Measurements from ENCODE around the gene TNRC6A.
"Not testable (repeated sequence)": the region's sequence is repeated elsewhere in the genome, so short reads cannot be mapped to it uniquely, and the experiment has no call there.

TNRC6A gene

GRCh38 chr16:24728891-24729242, 584 bp upstream of the TNRC6A start:
- DNase-seq: no peak

- DNase-seq: peak; percentile 30 to 42
Observed at GRCh38 chr16:24729951-24730815, 732 bp downstream of the TNRC6A start.

- DNase-seq: no peak
Observed at GRCh38 chr16:24730914-24731313, 1.5 kb downstream of the TNRC6A start.

- no peak for DNase-seq
Observed at GRCh38 chr16:24731722-24732419, 2.4 kb downstream of the TNRC6A start.

GRCh38 chr16:24734382-24734781, 4.9 kb downstream of the TNRC6A start:
- no peak for DNase-seq

GRCh38 chr16:24736758-24737157, 7.3 kb downstream of the TNRC6A start:
- DNase-seq: no peak

- no peak for DNase-seq
Observed at GRCh38 chr16:24737391-24737871, 8.0 kb downstream of the TNRC6A start.

GRCh38 chr16:24737916-24738594, 8.6 kb downstream of the TNRC6A start:
- no peak for DNase-seq

GRCh38 chr16:24738895-24739294, 9.4 kb downstream of the TNRC6A start:
- DNase-seq: no peak

- no peak for DNase-seq
Observed at GRCh38 chr16:24741862-24742261, 12.4 kb downstream of the TNRC6A start.

- DNase-seq: not testable (repeated sequence)
Observed at GRCh38 chr16:24742610-24743009, 13.2 kb downstream of the TNRC6A start.

- DNase-seq: no peak
Observed at GRCh38 chr16:24745391-24745790, 15.9 kb downstream of the TNRC6A start.

GRCh38 chr16:24745791-24746190, 16.3 kb downstream of the TNRC6A start:
- DNase-seq: no peak

- DNase-seq: no peak
Observed at GRCh38 chr16:24747441-24747840, 18.0 kb downstream of the TNRC6A start.

GRCh38 chr16:24748242-24748641, 18.8 kb downstream of the TNRC6A start:
- DNase-seq: no peak

GRCh38 chr16:24749310-24749709, 19.9 kb downstream of the TNRC6A start:
- no peak for DNase-seq

GRCh38 chr16:24749872-24750271, 20.4 kb downstream of the TNRC6A start:
- not testable (repeated sequence) for DNase-seq

GRCh38 chr16:24753000-24753399, 23.5 kb downstream of the TNRC6A start:
- no peak for DNase-seq

- peak; percentile 25 to 32 for DNase-seq
Observed at GRCh38 chr16:24753437-24753836, 24.0 kb downstream of the TNRC6A start.

GRCh38 chr16:24754543-24754942, 25.1 kb downstream of the TNRC6A start:
- no peak for DNase-seq

- DNase-seq: no peak
Observed at GRCh38 chr16:24755201-24755874, 25.9 kb downstream of the TNRC6A start.

- DNase-seq: no peak
Observed at GRCh38 chr16:24758373-24758772, 28.9 kb downstream of the TNRC6A start.

- DNase-seq: no peak
Observed at GRCh38 chr16:24759006-24759405, 29.6 kb downstream of the TNRC6A start.

Data from activated T-cell treated with anti-CD3 and anti-CD28 coated beads, Interleukin-2, amount 50 U/mL, for 48 hours (primary cell).